ENCODE results near the gene AVPI1. TPM values are rescaled to one million over a fixed set of nuclear protein-coding genes. Genes with fewer than 3 reads are reported as not detected.

The AVPI1 gene
- total and polyA plus RNA-seq, 2 of the 13 experiments (the other 11 are each of a cell fraction or from before 2014, with no cell fraction given) = 39.8 to 61.2 TPM

- TF ChIP-seq ZNF30 (CRISPR knock-in tag; IDR thresholded peaks at IDR 0.05) (peak; percentile 76; the same call in 1 of the 2 replicates), ZNF776 (CRISPR knock-in tag; IDR thresholded peaks at IDR 0.05) (0 out of 2 replicates have a peak, but pooled peaks have one; percentile 50), GMEB1 (CRISPR knock-in tag; IDR thresholded peaks at IDR 0.05; ENCODE audit: borderline replicate concordance) (peak; percentile 81; the same call in 1 of the 2 replicates), BATF2 (CRISPR knock-in tag; IDR thresholded peaks at IDR 0.05) (peak; percentile 78), ZNF362 (CRISPR knock-in tag; IDR thresholded peaks at IDR 0.05; ENCODE audit: borderline replicate concordance) (peak; percentile 38; the same call in 1 of the 2 replicates), ZSCAN21 (CRISPR knock-in tag; IDR thresholded peaks at IDR 0.05; ENCODE audit: borderline replicate concordance) (peak; percentile 82; the same call in 1 of the 2 replicates), ZNF160 (CRISPR knock-in tag; IDR thresholded peaks at IDR 0.05) (peak; percentile 80), KLF11 (CRISPR knock-in tag; IDR thresholded peaks at IDR 0.05) (peak; percentile 76; the same call in 1 of the 2 replicates), ZNF3 (CRISPR knock-in tag; IDR thresholded peaks at IDR 0.05) (no peak; the same call in 1 of the 2 replicates), ZBTB20 (CRISPR knock-in tag; IDR thresholded peaks at IDR 0.05; ENCODE audit: borderline replicate concordance, low read depth) (peak; percentile 91; the same call in 1 of the 2 replicates), SMARCC2 (IDR thresholded peaks at IDR 0.05) (no peak), PHF8 (CRISPR knock-in tag; IDR thresholded peaks at IDR 0.05) (peak; percentile 76), RCOR2 (CRISPR knock-in tag; IDR thresholded peaks at IDR 0.05) (peak; percentile 46; the same call in 1 of the 2 replicates), ZNF746 (CRISPR knock-in tag; IDR thresholded peaks at IDR 0.05) (peak; percentile 86), ZSCAN12 (CRISPR knock-in tag; IDR thresholded peaks at IDR 0.05) (peak; percentile 70; the same call in 1 of the 2 replicates), MATR3 (CRISPR knock-in tag; IDR thresholded peaks at IDR 0.05) (no peak), ZSCAN22 (CRISPR knock-in tag; IDR thresholded peaks at IDR 0.05) (no peak)
- TF ChIP-seq, protein P1, sequence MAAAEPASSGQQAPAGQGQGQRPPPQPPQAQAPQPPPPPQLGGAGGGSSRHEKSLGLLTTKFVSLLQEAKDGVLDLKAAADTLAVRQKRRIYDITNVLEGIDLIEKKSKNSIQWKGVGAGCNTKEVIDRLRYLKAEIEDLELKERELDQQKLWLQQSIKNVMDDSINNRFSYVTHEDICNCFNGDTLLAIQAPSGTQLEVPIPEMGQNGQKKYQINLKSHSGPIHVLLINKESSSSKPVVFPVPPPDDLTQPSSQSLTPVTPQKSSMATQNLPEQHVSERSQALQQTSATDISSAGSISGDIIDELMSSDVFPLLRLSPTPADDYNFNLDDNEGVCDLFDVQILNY (CRISPR knock-in tag; conservative IDR thresholded peaks at IDR 0.05) = peak; percentile 75
These were observed at the start of gene AVPI1 (continued) for GRCh38 chr10:97686962-97687784.

Measured in HepG2 (cell line).